Lung (tissue), 12 donors: Measurements from ENCODE around the gene LRP1B. TPM values are rescaled to one million over a fixed set of nuclear protein-coding genes. Genes with fewer than 3 reads are reported as not detected.
"Not testable (repeated sequence)": the region's sequence is repeated elsewhere in the genome, so short reads cannot be mapped to it uniquely, and the experiment has no call there.

Experiments
- ATAC-seq: fragments of 200-7000 bp; cut with Tn5 transposase; one replicate; pipeline ENCODE4 v1.9.1; 2020; ENCODE audit warnings: moderate number of reproducible peaks; ENCODE audit not compliant: insufficient read depth, low FRiP score
- DNase-seq, 3 donors: peaks; one replicate each; pipeline ENCODE4 v3.0.0-alpha.2; 2013 to 2017
- H3K27ac ChIP-seq, 2 donors: one replicate each; pipeline ENCODE4 v1.5.1; 2013; ENCODE audit warnings: mild to moderate bottlenecking in 2 of 2, moderate library complexity in 2 of 2, control low read depth in 1 of 2, inconsistent platforms in 1 of 2, low read depth in 1 of 2, low read length in 1 of 2
- H3K27me3 ChIP-seq, 3 donors: one replicate each; pipeline ENCODE4 v1.5.1; 2013; ENCODE audit warnings: low read length in 2 of 3; ENCODE audit not compliant: control insufficient read depth in 3 of 3, insufficient read depth in 3 of 3
- H3K36me3 ChIP-seq, 4 donors: one replicate each; pipeline ENCODE4 v1.5.1; 2013; ENCODE audit warnings: low read length in 4 of 4, mild to moderate bottlenecking in 1 of 4, moderate library complexity in 1 of 4; ENCODE audit not compliant: control insufficient read depth in 4 of 4, insufficient read depth in 4 of 4
- H3K4me1 ChIP-seq, 5 donors: one replicate each; pipeline ENCODE4 v1.5.1; 2013; ENCODE audit warnings: low read length in 5 of 5, mild to moderate bottlenecking in 2 of 5, moderate library complexity in 1 of 5; ENCODE audit not compliant: control insufficient read depth in 5 of 5, insufficient read depth in 5 of 5
- H3K4me3 ChIP-seq: one replicate; pipeline ENCODE4 v1.5.1; 2013; ENCODE audit warnings: mild to moderate bottlenecking, control low read depth, moderate library complexity
- H3K9ac ChIP-seq, 2 donors: one replicate each; pipeline ENCODE4 v1.5.1; 2013; ENCODE audit warnings: low read length in 2 of 2, control low read depth in 1 of 2; ENCODE audit not compliant: insufficient read depth in 1 of 2
- H3K9me3 ChIP-seq, 4 donors: one replicate each; pipeline ENCODE4 v1.5.1; 2013; ENCODE audit warnings: low read length in 3 of 4, mild to moderate bottlenecking in 1 of 4, moderate library complexity in 1 of 4; ENCODE audit not compliant: control insufficient read depth in 4 of 4, insufficient read depth in 3 of 4
- WGBS, 2 donors: extraction: QIAGEN DNeasy Blood & Tissue Kit; methylation state at CpG; one replicate each; pipeline ENCODE4 v1.1.7; 2013; 5-methylcytosine and 5-hydroxymethylcytosine counted together
- polyA plus RNA-seq, 2 donors: library from polyadenylated mRNA; stranded (reverse); fragments of 200-250 nt; gene quantifications; one replicate each; pipeline ENCODE4 v1.2.1, GENCODE V29; 2013
- total RNA-seq, 2 donors: library from RNA; depleted of rRNA in 1 of 2; stranded (reverse); fragments of >200 nt in 1 of 2; gene quantifications; one replicate each; pipeline ENCODE4 v1.2.1, GENCODE V29; 2014 to 2021
- TF ChIP-seq, protein P1 (sequence below): IDR thresholded peaks from 2 replicates; pipeline ENCODE4 v1.5.1; 2012; ENCODE audit warnings: mild to moderate bottlenecking; ENCODE audit errors: control extremely low read depth, extremely low read depth
- donor health status: control.
- donor health status: control.
- donor health status: Bipolar disorder and iron deficiency.
- donor health status: healthy.
- donor health status: DM: yes; HTN: yes; CAD: no.

LRP1B gene
- total and polyA plus RNA-seq, 4 donors = 0.01 to 6.5 (median 0.16) TPM

- ATAC-seq (no peak), DNase-seq (peak in 2 of 3 donors; percentile 7 to 12)
- peaks cover 0 to 2% (median 0%) of the 10 kb centered on the region in 5 donors for H3K4me1 ChIP-seq
- no peaks in the 10 kb centered on the region for H3K27me3 ChIP-seq
- 55 to 68% methylated on average over 5 of the region's 5 CpGs for WGBS, 2 donors
- no peaks in the 10 kb centered on the region for H3K9me3 ChIP-seq
- H3K36me3 ChIP-seq = no peaks in the 10 kb centered on the region
- TF ChIP-seq, protein P1, sequence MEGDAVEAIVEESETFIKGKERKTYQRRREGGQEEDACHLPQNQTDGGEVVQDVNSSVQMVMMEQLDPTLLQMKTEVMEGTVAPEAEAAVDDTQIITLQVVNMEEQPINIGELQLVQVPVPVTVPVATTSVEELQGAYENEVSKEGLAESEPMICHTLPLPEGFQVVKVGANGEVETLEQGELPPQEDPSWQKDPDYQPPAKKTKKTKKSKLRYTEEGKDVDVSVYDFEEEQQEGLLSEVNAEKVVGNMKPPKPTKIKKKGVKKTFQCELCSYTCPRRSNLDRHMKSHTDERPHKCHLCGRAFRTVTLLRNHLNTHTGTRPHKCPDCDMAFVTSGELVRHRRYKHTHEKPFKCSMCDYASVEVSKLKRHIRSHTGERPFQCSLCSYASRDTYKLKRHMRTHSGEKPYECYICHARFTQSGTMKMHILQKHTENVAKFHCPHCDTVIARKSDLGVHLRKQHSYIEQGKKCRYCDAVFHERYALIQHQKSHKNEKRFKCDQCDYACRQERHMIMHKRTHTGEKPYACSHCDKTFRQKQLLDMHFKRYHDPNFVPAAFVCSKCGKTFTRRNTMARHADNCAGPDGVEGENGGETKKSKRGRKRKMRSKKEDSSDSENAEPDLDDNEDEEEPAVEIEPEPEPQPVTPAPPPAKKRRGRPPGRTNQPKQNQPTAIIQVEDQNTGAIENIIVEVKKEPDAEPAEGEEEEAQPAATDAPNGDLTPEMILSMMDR = no peak
- H3K27ac ChIP-seq = no peak overlapping the region
- H3K9ac ChIP-seq = no peak overlapping the region
- H3K4me3 ChIP-seq = no peak overlapping the region
Measured at GRCh38 chr2:140436936-140437335, 1693.9 kb downstream of the LRP1B start.

- not testable (repeated sequence) for H3K4me3 ChIP-seq, H3K27me3 ChIP-seq, H3K4me1 ChIP-seq, ATAC-seq, H3K27ac ChIP-seq, H3K36me3 ChIP-seq, H3K9ac ChIP-seq, H3K9me3 ChIP-seq, DNase-seq
- 87 to 95% methylated on average over 18 of the region's 18 CpGs for WGBS, 2 donors
Measured at GRCh38 chr2:140427033-140427432, 1703.8 kb downstream of the LRP1B start.

DNA sequence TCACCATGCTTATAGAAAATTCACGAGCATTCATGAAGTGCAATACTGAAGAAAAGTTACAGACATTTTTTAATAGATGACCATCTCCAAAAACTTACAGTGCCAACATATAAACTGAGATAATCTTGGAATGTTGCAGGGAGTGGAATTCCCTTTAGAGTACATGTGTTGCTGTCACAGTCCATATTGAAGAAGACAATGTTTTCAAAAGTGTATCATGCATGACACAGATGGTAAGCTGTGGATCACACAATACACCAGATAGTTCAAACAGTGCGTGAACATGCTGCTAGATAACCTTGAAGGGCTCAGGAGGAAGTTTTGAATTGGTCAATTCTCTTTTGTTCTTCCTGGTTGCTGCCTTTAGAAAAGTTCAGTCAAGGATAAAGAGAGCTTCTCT is 1706.3 kb downstream of the LRP1B start:
- WGBS, 2 donors = 57 to 69% methylated on average over 2 of the region's 2 CpGs
- DNase-seq (peak in 2 of 3 donors; percentile 37 to 41), ATAC-seq (no peak)
- H3K9me3 ChIP-seq = no peaks in the 10 kb centered on the region
- H3K9ac ChIP-seq = no peak overlapping the region
- H3K4me3 ChIP-seq = no peak overlapping the region
- TF ChIP-seq, protein P1 = no peak
- H3K27ac ChIP-seq = no peak overlapping the region
- no peaks in the 10 kb centered on the region for H3K36me3 ChIP-seq
- H3K27me3 ChIP-seq = no peaks in the 10 kb centered on the region
- H3K4me1 ChIP-seq = no peaks in the 10 kb centered on the region

DNA sequence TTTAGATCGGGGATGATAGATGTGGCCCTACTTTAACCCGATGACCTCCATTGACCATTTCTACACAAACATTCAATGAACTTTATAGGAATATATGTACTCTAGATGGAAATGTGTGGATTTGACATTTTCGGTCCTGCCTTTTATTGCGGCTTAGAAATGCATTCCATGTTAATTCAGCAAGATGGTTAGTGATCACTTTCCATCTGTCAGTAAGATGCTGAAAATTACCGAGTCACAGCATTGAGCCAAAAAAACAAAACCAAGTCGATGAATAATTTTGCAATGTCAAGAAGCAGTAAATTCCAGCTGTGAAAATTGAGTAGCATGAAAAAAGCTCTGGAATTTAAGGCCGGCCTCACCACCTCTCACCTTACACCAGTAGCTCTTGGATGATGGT is 1708.1 kb downstream of the LRP1B start:
- Histone ChIP-seq H3K9me3 (no peaks in the 10 kb centered on the region), H3K4me3 (no peak overlapping the region), H3K27ac (no peak overlapping the region), H3K36me3 (no peaks in the 10 kb centered on the region), H3K27me3 (no peaks in the 10 kb centered on the region), H3K4me1 (no peaks in the 10 kb centered on the region), H3K9ac (no peak overlapping the region)
- TF ChIP-seq, protein P1 = no peak
- DNase-seq (no peak), ATAC-seq (no peak)
- 85 to 88% methylated on average over 7 of the region's 7 CpGs for WGBS, 2 donors
